Fibroblast of the aortic adventitia (primary cell): ENCODE data around the gene PRMT7. TPM values are rescaled to one million over a fixed set of nuclear protein-coding genes. Genes with fewer than 3 reads are reported as not detected.

Experiments
- DNase-seq: peaks from one replicate; pipeline ENCODE4 v3.0.0-alpha.2; 2010; ENCODE audit warnings: low read depth
- H3K4me3 ChIP-seq: 2 replicates; pipeline ENCODE4 v1.5.1; 2011; ENCODE audit warnings: low read depth, mild to moderate bottlenecking, control low read depth, low read length, moderate library complexity
- CTCF ChIP-seq: IDR thresholded peaks from 2 replicates; pipeline ENCODE4 v1.5.1; 2011; ENCODE audit warnings: mild to moderate bottlenecking, low read length, control low read depth, inconsistent platforms; ENCODE audit not compliant: insufficient read depth
- total RNA-seq: library from RNA; depleted of rRNA; stranded (reverse); fragments of >200 nt; gene quantifications from 2 replicates; pipeline ENCODE4 v1.2.3, GENCODE V29; 2012; ENCODE audit warnings: low replicate concordance

The PRMT7 gene
- total RNA-seq, 1 donor = 42.1 TPM

- TF ChIP-seq CTCF = no peak
- H3K4me3 ChIP-seq = no peak overlapping the region
- no peak for DNase-seq
Measured at GRCh38 chr16:68353366-68353765, 42.5 kb downstream of the PRMT7 start.

GRCh38 chr16:68354816-68355215 lies 44.0 kb downstream of the PRMT7 start:
- no peak overlapping the region for H3K4me3 ChIP-seq

GRCh38 chr16:68355447-68356248 lies 44.8 kb downstream of the PRMT7 start:
- no peak for TF ChIP-seq CTCF

More at GRCh38 chr16:68354816-68355215, 44.0 kb downstream of the PRMT7 start:
- no peak for TF ChIP-seq CTCF
- DNase-seq = no peak

GRCh38 chr16:68356249-68356918 lies 45.6 kb downstream of the PRMT7 start:
- no peak for DNase-seq
- H3K4me3 ChIP-seq = no peak overlapping the region
- TF ChIP-seq CTCF = no peak

More at GRCh38 chr16:68355447-68356248, 44.8 kb downstream of the PRMT7 start:
- no peak for DNase-seq
- no peak overlapping the region for H3K4me3 ChIP-seq

GRCh38 chr16:68356919-68357286 lies 46.1 kb downstream of the PRMT7 start:
- no peak overlapping the region for H3K4me3 ChIP-seq
- no peak for TF ChIP-seq CTCF
- DNase-seq = no peak

GRCh38 chr16:68357521-68357922 lies 46.7 kb downstream of the PRMT7 start:
- no peak for TF ChIP-seq CTCF
- DNase-seq = no peak
- no peak overlapping the region for H3K4me3 ChIP-seq

GRCh38 chr16:68357923-68358322 lies 47.1 kb downstream of the PRMT7 start:
- TF ChIP-seq CTCF = no peak
- no peak for DNase-seq
- H3K4me3 ChIP-seq = no peak overlapping the region
